ENCODE results near the gene EAF1.

EAF1 gene

GRCh38 chr3:15428539-15428938 is 1.1 kb downstream of the EAF1 start:
- DNase-seq, result no peak
- Mint-ChIP-seq H3K27ac (peak overlapping the region; percentile 99), H3K9me3 (no peaks in the 10 kb centered on the region), H3K27me3 (no peaks in the 10 kb centered on the region), H3K4me1 (peaks cover 28 to 56% of the 10 kb centered on the region in 2 donors), H3K36me3 (peaks cover 18 to 36% of the 10 kb centered on the region in 2 donors), H3K4me3 (peak overlapping the region; percentile 96)
- peak in 1 of 2 donors; percentile 20 for ATAC-seq (replicated peaks)

DNA sequence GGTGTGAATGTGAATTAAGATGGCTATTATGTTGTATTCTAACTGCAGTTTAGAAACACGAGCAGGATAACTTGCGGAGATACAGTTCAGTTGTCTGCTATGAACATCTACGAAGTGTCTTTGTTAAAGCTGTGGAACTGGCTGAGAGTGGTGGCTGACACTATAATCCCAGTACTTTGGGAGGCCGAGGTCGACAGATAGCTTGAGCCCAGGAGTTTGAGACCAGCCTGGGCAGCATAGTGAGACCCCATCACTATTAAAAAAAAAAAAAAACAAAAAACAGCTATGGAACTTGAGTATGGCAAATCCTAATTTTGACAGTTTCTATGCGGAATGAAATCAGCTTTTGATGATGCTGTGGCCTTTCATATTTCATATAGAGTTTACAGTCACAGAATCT is 1.7 kb downstream of the EAF1 start:
- no peak for DNase-seq
- ATAC-seq (replicated peaks), result no peak
- Mint-ChIP-seq H3K4me3 (peak overlapping the region; percentile 96), H3K9me3 (no peaks in the 10 kb centered on the region), H3K36me3 (peaks cover 18 to 39% of the 10 kb centered on the region in 2 donors), H3K4me1 (peaks cover 28 to 56% of the 10 kb centered on the region in 2 donors), H3K27me3 (no peaks in the 10 kb centered on the region), H3K27ac (no peak overlapping the region)

DNA sequence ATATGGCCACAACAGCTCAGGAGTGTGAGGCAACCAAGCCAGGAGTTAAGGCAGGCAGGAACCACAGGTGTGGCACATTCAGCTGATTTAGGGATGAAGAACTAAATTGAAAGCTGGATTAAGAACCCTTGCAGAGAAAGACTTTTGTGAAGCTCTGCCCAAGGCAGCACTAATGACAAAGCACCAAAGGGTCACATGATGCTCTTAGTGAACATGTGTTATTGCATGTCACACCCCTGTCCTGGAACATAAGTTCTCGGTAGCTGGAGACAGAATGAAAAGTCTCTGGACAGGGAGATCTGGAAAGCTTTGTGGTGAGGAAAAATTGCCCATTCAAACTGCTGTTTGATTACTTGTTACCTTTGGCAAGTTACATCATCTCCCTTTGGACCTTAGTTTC is 3.2 kb downstream of the EAF1 start:
- peaks cover 23 to 49% of the 10 kb centered on the region in 2 donors for H3K4me1 Mint-ChIP-seq
- no peaks in the 10 kb centered on the region for H3K27me3 Mint-ChIP-seq
- no peak overlapping the region for H3K4me3 Mint-ChIP-seq
- no peak for DNase-seq
- no peak for ATAC-seq (replicated peaks)
- peaks cover 22 to 35% of the 10 kb centered on the region in 2 donors for H3K36me3 Mint-ChIP-seq
- H3K27ac Mint-ChIP-seq, result no peak overlapping the region
- no peaks in the 10 kb centered on the region for H3K9me3 Mint-ChIP-seq

GRCh38 chr3:15431256-15431837 is 3.9 kb downstream of the EAF1 start:
- Mint-ChIP-seq H3K4me3 (no peak overlapping the region), H3K4me1 (peaks cover 19 to 45% of the 10 kb centered on the region in 2 donors), H3K27ac (no peak overlapping the region), H3K27me3 (no peaks in the 10 kb centered on the region), H3K36me3 (peaks cover 22 to 38% of the 10 kb centered on the region in 2 donors), H3K9me3 (no peaks in the 10 kb centered on the region)
- ATAC-seq (replicated peaks), result no peak
- DNase-seq, result no peak

DNA sequence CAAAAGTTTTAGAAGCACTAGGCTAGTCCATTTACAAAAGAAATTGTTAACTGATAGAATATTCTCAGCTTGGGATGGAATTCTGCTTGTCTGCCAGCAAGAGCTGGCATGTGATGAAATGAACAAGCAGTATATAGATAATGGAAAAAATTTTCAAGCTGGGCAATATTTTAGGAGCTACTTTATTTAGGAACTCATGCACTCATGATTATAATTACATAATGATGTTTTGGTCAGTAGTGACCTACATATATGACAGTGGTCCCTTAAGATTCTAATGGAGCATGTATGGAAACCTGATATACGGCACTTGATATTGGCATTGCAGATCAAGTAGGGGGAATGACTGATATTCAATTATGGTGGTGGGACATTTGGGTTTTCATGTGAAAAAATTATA is 6.1 kb downstream of the EAF1 start:
- H3K9me3 Mint-ChIP-seq, result no peaks in the 10 kb centered on the region
- ATAC-seq (replicated peaks), result no peak
- H3K4me1 Mint-ChIP-seq, result peaks cover 9 to 30% of the 10 kb centered on the region in 2 donors
- H3K4me3 Mint-ChIP-seq, result no peak overlapping the region
- no peak for DNase-seq
- no peaks in the 10 kb centered on the region for H3K27me3 Mint-ChIP-seq
- peaks cover 17 to 32% of the 10 kb centered on the region in 2 donors for H3K36me3 Mint-ChIP-seq
- H3K27ac Mint-ChIP-seq, result no peak overlapping the region

DNA sequence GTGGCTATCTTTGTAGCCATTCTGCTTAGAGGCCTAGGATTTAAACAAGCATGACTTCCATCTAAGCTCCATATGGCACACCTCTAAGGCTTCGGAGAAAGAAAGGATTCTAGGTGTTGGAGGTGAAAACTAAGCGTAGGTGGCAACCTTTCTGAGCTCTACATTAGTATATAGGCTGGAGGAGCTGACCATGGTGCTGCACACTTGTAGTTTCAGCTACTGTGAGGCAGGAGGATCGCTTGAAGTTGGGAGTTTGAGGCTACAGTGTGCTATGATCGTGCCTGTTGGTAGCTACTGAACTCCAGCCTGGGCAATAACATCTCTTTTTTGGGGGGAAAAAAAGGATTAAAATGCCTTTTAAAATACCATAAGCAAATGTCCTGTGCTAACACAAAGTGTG is 7.4 kb downstream of the EAF1 start:
- Mint-ChIP-seq H3K27me3 (no peaks in the 10 kb centered on the region), H3K4me1 (peaks cover 4 to 21% of the 10 kb centered on the region in 2 donors), H3K27ac (no peak overlapping the region), H3K36me3 (peaks cover 21 to 40% of the 10 kb centered on the region in 2 donors), H3K4me3 (no peak overlapping the region), H3K9me3 (no peaks in the 10 kb centered on the region)
- DNase-seq (no peak), ATAC-seq (replicated peaks) (no peak)

DNA sequence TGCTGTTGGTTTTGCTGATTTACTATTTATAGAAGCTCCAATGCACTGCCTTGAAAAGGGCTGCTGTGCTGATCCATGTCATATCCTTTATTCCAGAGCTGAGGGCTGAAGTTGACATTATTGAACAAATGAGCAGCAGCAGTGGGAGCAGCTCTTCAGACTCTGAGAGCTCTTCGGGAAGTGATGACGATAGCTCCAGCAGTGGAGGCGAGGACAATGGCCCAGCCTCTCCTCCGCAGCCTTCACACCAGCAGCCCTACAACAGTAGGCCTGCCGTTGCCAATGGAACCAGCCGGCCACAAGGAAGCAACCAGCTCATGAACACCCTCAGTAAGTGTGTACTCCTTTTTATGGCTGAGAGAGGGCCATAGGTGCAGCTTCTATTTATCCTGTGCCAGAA is 8.8 kb downstream of the EAF1 start:
- Mint-ChIP-seq H3K9me3 (no peaks in the 10 kb centered on the region), H3K36me3 (peaks cover 28 to 52% of the 10 kb centered on the region in 2 donors), H3K27me3 (no peaks in the 10 kb centered on the region), H3K4me1 (peaks cover 2 to 10% of the 10 kb centered on the region in 2 donors), H3K4me3 (no peak overlapping the region), H3K27ac (no peak overlapping the region)
- no peak for DNase-seq
- no peak for ATAC-seq (replicated peaks)

GRCh38 chr3:15438983-15439382 is 11.6 kb downstream of the EAF1 start:
- Mint-ChIP-seq H3K4me3 (no peak overlapping the region), H3K27me3 (no peaks in the 10 kb centered on the region), H3K9me3 (no peaks in the 10 kb centered on the region), H3K4me1 (peaks cover 0 to 6% of the 10 kb centered on the region in 2 donors), H3K36me3 (peaks cover 38 to 61% of the 10 kb centered on the region in 2 donors), H3K27ac (no peak overlapping the region)
- DNase-seq (no peak), ATAC-seq (replicated peaks) (no peak)

DNA sequence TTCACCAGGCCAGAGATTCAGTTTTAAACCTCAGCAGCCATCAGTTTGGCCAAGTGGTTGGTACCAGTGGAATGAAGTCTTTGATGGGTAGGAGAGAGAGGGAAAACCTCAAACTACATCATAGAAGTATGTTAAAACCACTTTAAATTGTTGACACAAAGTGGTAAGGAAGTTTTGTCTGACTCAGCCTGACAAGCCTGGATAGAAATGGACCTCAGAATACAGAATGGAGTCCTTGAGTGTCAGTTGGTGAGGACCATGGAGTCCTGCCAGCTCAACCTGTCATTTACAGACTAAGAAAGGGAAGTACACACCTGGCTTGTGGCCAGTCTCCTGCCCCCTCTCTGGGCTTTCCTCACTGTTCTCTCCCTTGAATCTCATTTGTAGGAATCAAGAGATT is 12.1 kb downstream of the EAF1 start:
- no peaks in the 10 kb centered on the region for H3K27me3 Mint-ChIP-seq
- ATAC-seq (replicated peaks), result peak in 1 of 2 donors; percentile 45
- peaks cover 42 to 66% of the 10 kb centered on the region in 2 donors for H3K36me3 Mint-ChIP-seq
- DNase-seq, result no peak
- no peaks in the 10 kb centered on the region for H3K9me3 Mint-ChIP-seq
- H3K4me1 Mint-ChIP-seq, result peaks cover 0 to 6% of the 10 kb centered on the region in 2 donors
- H3K27ac Mint-ChIP-seq, result no peak overlapping the region
- H3K4me3 Mint-ChIP-seq, result no peak overlapping the region

- no peak overlapping the region for H3K27ac Mint-ChIP-seq
- peaks cover 47 to 74% of the 10 kb centered on the region in 2 donors for H3K36me3 Mint-ChIP-seq
Observed at GRCh38 chr3:15440891-15441290, 13.5 kb downstream of the EAF1 start.

DNA sequence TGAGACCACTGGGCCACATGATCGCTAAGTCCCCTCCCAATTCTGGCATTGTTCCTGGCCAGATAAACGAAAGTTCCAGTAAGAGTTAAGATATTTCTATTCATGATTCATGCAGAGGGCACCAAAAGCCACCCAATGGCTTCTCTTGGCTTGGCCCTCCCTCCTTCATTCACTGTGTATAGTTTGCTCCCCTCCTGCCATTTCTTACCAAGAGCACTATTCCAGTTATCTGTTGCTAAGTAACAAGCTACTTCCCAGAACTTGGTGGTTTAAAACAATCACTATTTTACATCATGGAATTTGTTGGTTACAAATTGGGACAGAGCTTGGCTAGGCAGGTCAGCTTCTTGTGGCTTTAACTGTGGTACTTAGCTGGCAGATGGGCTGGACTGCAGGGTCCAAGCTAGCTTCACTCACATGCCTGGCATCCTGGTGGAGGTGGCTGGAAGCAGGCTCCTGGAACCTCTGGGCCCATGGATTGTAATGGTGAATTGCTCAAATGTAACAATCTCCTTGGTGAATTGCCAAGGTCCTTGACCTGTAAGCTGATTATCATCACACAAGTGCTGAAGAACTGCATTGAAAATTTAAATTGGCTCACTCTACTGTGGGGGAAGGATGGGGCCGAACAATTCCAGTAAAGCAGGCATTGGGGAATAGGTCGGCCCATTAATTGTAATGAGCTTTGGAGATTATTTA is 16.6 kb downstream of the EAF1 start:
- Mint-ChIP-seq H3K4me1 (no peaks in the 10 kb centered on the region), H3K27me3 (no peaks in the 10 kb centered on the region), H3K9me3 (no peaks in the 10 kb centered on the region), H3K36me3 (peaks cover 42 to 64% of the 10 kb centered on the region in 2 donors), H3K4me3 (no peak overlapping the region), H3K27ac (no peak overlapping the region)
- DNase-seq, result no peak
- no peak for ATAC-seq (replicated peaks)

More at GRCh38 chr3:15440891-15441290, 13.5 kb downstream of the EAF1 start:
- DNase-seq, result no peak
- Mint-ChIP-seq H3K4me1 (peaks cover 0 to 6% of the 10 kb centered on the region in 2 donors), H3K27me3 (no peaks in the 10 kb centered on the region), H3K9me3 (no peaks in the 10 kb centered on the region), H3K4me3 (no peak overlapping the region)
- no peak for ATAC-seq (replicated peaks)

DNA sequence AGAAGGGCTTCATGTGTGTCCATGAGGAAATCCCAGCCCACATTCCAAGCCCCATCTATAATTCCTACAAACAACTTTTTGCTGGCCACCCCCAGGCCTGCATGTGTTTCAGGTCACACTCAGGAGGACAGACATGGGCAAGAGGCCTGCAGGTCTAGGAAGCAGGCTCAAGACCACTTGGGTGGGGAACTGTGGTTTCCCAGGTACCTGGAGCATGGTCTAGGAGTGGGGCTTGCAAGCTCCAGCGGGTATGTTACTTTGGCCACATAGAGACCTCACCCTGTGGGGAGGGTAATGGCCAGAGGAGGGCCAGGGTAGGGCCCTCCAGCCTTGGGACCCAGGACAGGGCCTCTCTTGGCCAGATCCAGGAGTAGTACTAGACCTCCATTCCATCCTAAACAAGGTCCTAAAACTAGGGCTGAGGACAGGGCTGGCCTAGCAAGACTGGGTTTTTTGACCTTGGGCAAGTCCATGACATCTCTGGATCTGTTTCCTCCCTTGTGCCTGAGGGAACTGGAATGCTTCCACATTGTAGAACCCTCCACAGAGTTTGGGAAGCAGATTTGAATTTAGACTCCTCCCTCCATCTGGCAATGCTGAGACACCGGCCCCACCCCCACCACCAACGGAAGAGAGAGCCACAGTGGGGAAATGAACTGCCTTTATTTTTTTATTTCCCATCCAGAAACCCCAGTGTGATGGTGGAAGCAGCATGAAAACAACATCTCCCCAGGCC is 22.3 kb downstream of the EAF1 start:
- Mint-ChIP-seq H3K27ac (no peak overlapping the region), H3K4me3 (no peak overlapping the region)
- no peak for ATAC-seq (replicated peaks)

DNA sequence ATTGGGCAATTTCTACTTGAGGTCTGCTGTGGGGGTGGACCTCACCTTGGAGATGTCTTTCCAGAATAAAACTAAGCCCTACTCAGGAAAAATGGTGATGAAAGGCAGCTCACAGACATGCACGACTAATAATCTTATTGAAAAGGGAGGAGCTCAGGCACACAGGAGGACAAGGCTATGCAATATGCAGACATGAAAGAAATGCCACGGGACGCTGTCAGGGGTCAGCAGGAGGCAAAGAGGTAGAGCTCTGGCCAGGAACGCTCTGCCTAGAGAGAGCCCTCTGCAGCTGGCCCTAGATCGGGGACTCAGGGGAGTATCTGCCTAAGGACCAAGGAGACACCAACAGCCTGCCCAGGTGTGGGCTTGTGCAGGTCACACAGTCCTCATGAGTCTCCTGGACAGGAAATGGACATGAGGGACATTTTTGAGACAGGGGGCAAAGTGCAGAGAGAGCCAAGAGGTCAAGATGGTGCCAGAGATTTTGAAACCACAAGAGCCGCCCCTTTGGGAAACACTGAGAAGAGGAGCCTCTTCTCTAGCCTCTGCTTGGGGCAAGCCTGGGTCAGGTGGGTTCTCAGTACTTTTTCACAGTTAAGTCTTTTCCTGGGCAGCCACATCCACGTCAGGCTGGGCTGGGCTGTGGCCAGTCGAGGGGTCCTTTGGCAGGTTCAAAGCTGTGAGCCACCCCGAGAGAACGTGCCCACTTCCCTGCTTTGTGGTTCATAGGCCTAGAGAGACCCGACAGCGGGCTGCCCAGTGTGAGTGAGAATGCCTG is 23.2 kb downstream of the EAF1 start:
- no peak for ATAC-seq (replicated peaks)
- Mint-ChIP-seq H3K4me3 (no peak overlapping the region), H3K27me3 (no peaks in the 10 kb centered on the region), H3K36me3 (peaks cover 11 to 33% of the 10 kb centered on the region in 2 donors), H3K4me1 (no peaks in the 10 kb centered on the region), H3K27ac (no peak overlapping the region), H3K9me3 (no peaks in the 10 kb centered on the region)
- no peak for DNase-seq

More for the DNA sequence above, 22.3 kb downstream of the EAF1 start:
- H3K27me3 Mint-ChIP-seq, result no peaks in the 10 kb centered on the region
- no peaks in the 10 kb centered on the region for H3K4me1 Mint-ChIP-seq
- peaks cover 18 to 41% of the 10 kb centered on the region in 2 donors for H3K36me3 Mint-ChIP-seq
- H3K9me3 Mint-ChIP-seq, result no peaks in the 10 kb centered on the region
- no peak for DNase-seq

All from stimulated activated naive B cell treated with anti-CD40 and anti-IgM and Interleukin-4, amounts not matched to agents 10 μg/mL and 1 μg/mL and 100 μg/mL, for 72 hours (primary cell).